H7 (cell line): ENCODE results near the gene HOXA2. TPM values are rescaled to one million over a fixed set of nuclear protein-coding genes. Genes with fewer than 3 reads are reported as not detected.

Experiments
- DNase-seq: peaks from one replicate; pipeline ENCODE4 v3.0.0; 2012
- H3K27me3 ChIP-seq: 2 replicates; pipeline ENCODE4 v1.6.0; 2011; ENCODE audit warnings: mild to moderate bottlenecking, low read length; ENCODE audit not compliant: control insufficient read depth, insufficient read depth
- H3K36me3 ChIP-seq: replicated peaks from 2 replicates; pipeline ENCODE4 v1.5.1; 2011; ENCODE audit warnings: low read length; ENCODE audit not compliant: control insufficient read depth, insufficient read depth
- H3K4me3 ChIP-seq: 2 replicates; pipeline ENCODE4 v1.5.1; 2011; ENCODE audit warnings: low read depth, mild to moderate bottlenecking, control low read depth, low read length, moderate library complexity; ENCODE audit not compliant: insufficient read depth
- total RNA-seq: library from RNA; depleted of rRNA; stranded (reverse); fragments of >200 nt; shearing (Covaris generic); gene quantifications from 2 replicates; pipeline ENCODE4 v1.2.3, GENCODE V29; 2014

Gene HOXA2
- total RNA-seq, 1 experiment from 2014 or later: not detected

DNA sequence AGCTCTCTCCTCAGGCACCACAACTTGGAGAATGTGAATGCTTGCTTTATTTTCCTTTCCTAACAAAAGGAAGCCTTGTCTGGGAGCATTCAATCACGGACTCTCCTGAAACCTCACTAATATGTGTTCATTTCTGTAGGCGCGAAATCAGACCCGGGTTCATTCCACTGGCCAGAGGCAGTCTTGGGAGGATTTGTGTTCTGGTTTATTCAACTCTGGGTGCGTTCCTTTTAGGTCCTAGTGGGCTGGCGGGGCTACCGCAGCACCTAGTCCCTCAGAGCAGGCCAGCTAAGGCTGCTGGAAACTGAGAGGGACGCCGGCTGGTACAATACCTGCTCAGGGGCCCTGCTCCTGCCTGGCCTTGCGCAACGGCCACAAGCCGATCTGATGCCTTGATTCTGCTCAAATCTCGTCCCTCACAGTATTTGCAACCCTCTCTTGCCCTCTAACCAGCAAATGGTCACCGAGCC, 20.6 kb upstream of the HOXA2 start:
- Histone ChIP-seq H3K36me3 (no peaks in the 10 kb centered on the region), H3K4me3 (no peak overlapping the region), H3K27me3 (peaks cover 100% of the 10 kb centered on the region)
- peak; percentile 73 for DNase-seq

DNA sequence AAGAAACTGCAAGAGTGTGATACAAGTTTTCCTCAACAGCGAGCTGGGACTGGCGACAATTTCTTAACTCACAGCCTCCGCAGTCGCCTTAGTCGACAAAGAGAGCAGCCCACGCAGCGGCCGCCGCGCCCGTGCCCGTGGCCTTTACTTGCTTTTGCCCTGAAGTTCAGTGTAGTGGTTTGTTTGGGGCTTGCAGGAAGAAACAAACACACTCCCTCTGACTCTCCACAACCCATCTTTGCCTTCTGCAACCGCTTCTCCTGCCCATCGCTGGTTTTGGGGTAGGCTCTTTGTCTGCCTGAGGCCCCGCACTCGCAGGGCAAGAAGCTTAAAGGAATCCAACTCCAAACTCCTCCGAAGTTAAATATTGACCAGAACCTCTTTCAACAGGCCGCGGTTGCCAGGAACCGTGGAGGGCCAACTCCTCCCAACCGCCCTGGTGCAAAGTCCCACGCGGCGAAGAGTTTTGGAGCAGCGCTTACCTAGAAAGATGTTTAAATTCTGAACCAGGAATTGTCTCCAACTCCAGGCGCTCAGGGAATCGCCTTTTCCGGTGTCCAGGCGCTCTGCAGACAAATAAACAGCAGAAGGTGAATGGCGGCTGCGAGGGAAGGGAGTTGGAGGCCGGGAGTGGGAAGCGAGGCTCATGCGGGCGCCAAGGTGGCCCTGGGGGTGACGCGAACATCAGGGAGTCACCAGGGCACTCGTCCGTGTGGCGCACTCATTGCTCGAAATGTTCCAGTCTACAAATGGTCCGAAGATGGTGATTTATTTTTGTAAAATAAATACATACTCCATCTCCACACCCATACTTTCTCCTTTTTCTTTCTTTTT, 19.8 kb upstream of the HOXA2 start:
- H3K27me3 ChIP-seq: peaks cover 100% of the 10 kb centered on the region
- H3K4me3 ChIP-seq: no peak overlapping the region
- DNase-seq: peak; percentile 60
- H3K36me3 ChIP-seq: no peaks in the 10 kb centered on the region

DNA sequence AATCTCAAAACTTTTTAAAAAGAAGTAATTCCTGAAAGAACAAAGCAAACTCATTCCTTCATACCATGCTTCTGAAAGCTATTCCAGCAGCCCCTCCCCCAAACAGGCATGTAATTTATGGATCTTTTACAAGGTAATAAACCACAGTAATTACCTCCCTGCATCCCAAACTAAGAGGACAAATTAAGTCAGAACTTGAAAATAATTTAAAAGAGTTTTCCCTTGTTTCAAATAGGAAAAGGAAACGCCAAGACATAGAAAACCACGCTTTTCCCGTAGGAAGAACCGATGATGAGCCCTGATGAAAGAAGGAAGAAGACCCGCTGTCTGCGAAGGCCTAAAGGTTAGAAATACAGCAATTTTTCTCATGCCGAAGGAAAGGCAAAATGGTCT, 19.2 kb upstream of the HOXA2 start:
- DNase-seq: no peak
- Histone ChIP-seq H3K4me3 (no peak overlapping the region), H3K27me3 (peaks cover 100% of the 10 kb centered on the region), H3K36me3 (no peaks in the 10 kb centered on the region)

DNA sequence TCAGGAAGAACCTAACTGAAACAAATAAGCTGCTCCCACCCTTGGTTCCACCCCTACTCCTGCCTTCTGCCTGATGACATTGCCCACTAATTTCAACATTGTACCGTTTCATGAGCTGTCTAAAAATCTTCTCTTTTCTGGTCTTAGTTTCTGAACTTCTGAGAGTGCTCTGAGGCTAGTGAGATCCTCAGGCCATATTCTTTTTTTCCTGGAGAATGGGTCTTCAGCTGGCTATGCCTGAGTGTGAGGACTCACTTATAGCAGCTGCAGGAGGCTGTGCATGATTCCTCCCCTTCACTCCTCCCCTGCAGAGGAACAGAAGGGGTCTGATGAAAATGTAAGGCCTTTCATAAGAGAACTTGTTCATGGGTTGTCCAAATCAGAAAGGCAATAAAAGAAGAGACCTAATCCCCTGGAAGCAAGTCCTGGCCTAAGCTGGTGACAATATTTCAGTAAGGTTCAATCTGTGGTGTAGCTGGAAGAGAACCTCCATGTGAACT, 17.0 kb upstream of the HOXA2 start:
- Histone ChIP-seq H3K36me3 (no peaks in the 10 kb centered on the region), H3K27me3 (peaks cover 99% of the 10 kb centered on the region), H3K4me3 (no peak overlapping the region)
- DNase-seq: no peak

DNA sequence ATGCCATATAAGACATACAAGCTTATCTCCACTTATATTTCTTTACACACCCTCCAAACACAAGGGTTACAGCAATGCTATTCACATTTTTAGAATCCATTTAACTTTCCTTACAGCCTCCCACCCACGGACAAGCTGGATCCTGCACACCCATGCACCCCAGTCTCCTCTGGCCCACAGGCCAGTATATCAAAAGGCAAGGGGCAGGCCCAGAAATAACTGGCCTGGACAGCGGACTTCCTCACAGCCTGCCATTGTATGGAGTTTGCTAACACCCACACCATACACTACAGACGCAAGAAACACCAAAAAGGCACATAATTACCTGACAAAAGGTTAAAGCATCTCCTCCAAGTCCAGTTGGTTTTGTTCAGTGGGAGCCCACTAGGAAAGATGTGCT, 16.1 kb upstream of the HOXA2 start:
- no peak for DNase-seq
- Histone ChIP-seq H3K4me3 (no peak overlapping the region), H3K27me3 (peaks cover 96% of the 10 kb centered on the region), H3K36me3 (no peaks in the 10 kb centered on the region)

GRCh38 chr7:27117887-27118491, 15.5 kb upstream of the HOXA2 start:
- Histone ChIP-seq H3K27me3 (peaks cover 96% of the 10 kb centered on the region), H3K36me3 (no peaks in the 10 kb centered on the region), H3K4me3 (no peak overlapping the region)
- DNase-seq: no peak

DNA sequence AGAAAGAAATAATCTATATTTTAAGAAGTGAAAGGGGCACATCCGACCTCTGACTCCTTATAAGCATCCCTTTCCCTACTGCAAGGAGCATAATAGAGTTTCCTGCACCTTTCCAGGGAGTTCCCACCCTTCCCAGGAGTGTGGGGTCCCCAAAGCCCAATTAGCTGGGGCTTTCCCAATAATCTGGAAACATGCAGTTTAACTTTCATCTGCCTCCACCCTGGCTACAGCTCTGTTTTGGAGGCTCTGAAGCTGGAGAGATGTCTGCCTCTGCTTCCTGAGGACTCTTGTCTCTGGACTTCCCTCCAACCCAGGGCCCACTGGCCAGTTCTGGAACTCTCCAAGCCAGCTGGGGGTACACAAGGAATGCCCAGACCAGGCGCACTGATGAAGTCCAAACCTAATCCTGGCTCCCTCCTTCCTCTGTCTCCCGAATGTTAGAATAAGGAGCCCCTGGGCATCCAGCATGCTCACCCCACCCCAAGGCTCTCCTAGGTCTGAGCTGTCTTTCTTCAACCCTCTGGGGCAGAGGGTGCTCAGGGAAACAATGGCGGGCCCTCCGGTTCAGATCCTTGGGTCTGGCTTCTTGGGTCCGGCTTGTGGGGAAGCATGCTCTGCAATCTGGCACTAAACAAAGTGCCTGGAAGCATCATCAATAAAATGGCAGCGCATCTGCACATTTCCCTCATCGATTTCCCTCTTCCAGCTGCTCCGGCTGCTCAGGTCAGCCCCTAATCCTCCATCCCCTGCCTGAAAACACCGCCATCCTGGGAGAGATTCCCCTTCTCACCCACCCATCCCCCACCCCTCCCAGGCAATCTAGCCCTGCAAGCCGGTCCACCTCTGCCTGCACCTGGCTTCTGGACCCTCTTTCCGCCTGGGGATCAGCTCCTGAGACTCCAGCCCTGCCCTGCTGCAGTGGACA, 14.7 kb upstream of the HOXA2 start:
- Histone ChIP-seq H3K4me3 (no peak overlapping the region), H3K27me3 (peaks cover 96% of the 10 kb centered on the region), H3K36me3 (no peaks in the 10 kb centered on the region)
- DNase-seq: peak; percentile 80

- DNase-seq: no peak
- no peak overlapping the region for H3K4me3 ChIP-seq
- no peaks in the 10 kb centered on the region for H3K36me3 ChIP-seq
- peaks cover 96% of the 10 kb centered on the region for H3K27me3 ChIP-seq
Observed at GRCh38 chr7:27116031-27116961, 13.8 kb upstream of the HOXA2 start.

GRCh38 chr7:27115221-27116026, 12.9 kb upstream of the HOXA2 start:
- Histone ChIP-seq H3K36me3 (no peaks in the 10 kb centered on the region), H3K4me3 (no peak overlapping the region), H3K27me3 (peaks cover 96% of the 10 kb centered on the region)
- peak; percentile 77 for DNase-seq

GRCh38 chr7:27114881-27115220, 12.4 kb upstream of the HOXA2 start:
- H3K4me3 ChIP-seq: no peak overlapping the region
- H3K36me3 ChIP-seq: no peaks in the 10 kb centered on the region
- DNase-seq: peak; percentile 14
- H3K27me3 ChIP-seq: peaks cover 96% of the 10 kb centered on the region

- DNase-seq: peak; percentile 85
- peaks cover 96% of the 10 kb centered on the region for H3K27me3 ChIP-seq
- H3K36me3 ChIP-seq: no peaks in the 10 kb centered on the region
- H3K4me3 ChIP-seq: no peak overlapping the region
Observed at GRCh38 chr7:27113991-27114769, 11.7 kb upstream of the HOXA2 start.
